DMS79 (cell line): ENCODE results near the gene PTPRC.

ENCODE experiments used
- DNase-seq: peaks from one replicate; lab custom pipeline; 2025; lab: John Stamatoyannopoulos, UW

Gene PTPRC

GRCh38 chr1:198701766-198702539, 63.1 kb downstream of the PTPRC start:
- DNase-seq, result no peak

- DNase-seq, result no peak
Observed at GRCh38 chr1:198708761-198709525, 70.1 kb downstream of the PTPRC start.

- no peak for DNase-seq
Observed at GRCh38 chr1:198711837-198712236, 73.0 kb downstream of the PTPRC start.

GRCh38 chr1:198713081-198713480, 74.2 kb downstream of the PTPRC start:
- DNase-seq, result no peak

GRCh38 chr1:198714271-198714670, 75.4 kb downstream of the PTPRC start:
- DNase-seq, result no peak

- DNase-seq, result no peak
Observed at GRCh38 chr1:198716051-198716450, 77.2 kb downstream of the PTPRC start.

- DNase-seq, result no peak
Observed at GRCh38 chr1:198717510-198717909, 78.7 kb downstream of the PTPRC start.

- no peak for DNase-seq
Observed at GRCh38 chr1:198723127-198723526, 84.3 kb downstream of the PTPRC start.

GRCh38 chr1:198725090-198725489, 86.2 kb downstream of the PTPRC start:
- DNase-seq, result no peak

GRCh38 chr1:198726455-198726854, 87.6 kb downstream of the PTPRC start:
- DNase-seq, result no peak

- no peak for DNase-seq
Observed at GRCh38 chr1:198729195-198729863, 90.5 kb downstream of the PTPRC start.

GRCh38 chr1:198730952-198731351, 92.1 kb downstream of the PTPRC start:
- DNase-seq, result no peak

GRCh38 chr1:198734323-198735008, 95.6 kb downstream of the PTPRC start:
- no peak for DNase-seq

GRCh38 chr1:198741744-198742143, 102.9 kb downstream of the PTPRC start:
- no peak for DNase-seq

GRCh38 chr1:198747127-198747526, 108.3 kb downstream of the PTPRC start:
- DNase-seq, result no peak

GRCh38 chr1:198749279-198749678, 110.4 kb downstream of the PTPRC start:
- no peak for DNase-seq

- no peak for DNase-seq
Observed at GRCh38 chr1:198750081-198750480, 111.2 kb downstream of the PTPRC start.

- no peak for DNase-seq
Observed at GRCh38 chr1:198751741-198752140, 112.9 kb downstream of the PTPRC start.

GRCh38 chr1:198754670-198755069, 115.8 kb downstream of the PTPRC start:
- no peak for DNase-seq

- DNase-seq, result no peak
Observed at GRCh38 chr1:198755715-198756114, 116.9 kb downstream of the PTPRC start.

- DNase-seq, result no peak
Observed at GRCh38 chr1:198756470-198756869, 117.6 kb downstream of the PTPRC start.
